Astrocyte of the hippocampus (primary cell): ENCODE data around the gene GABRR1.
"Not testable (repeated sequence)": the region's sequence is repeated elsewhere in the genome, so short reads cannot be mapped to it uniquely, and the experiment has no call there.

Source experiments
- DNase-seq: peaks from one replicate; pipeline ENCODE4 v3.0.0; 2011; ENCODE audit warnings: low read depth, low spot score

Gene GABRR1

GRCh38 chr6:89217299-89217910 lies at the start of gene GABRR1:
Gene GABRR1 (minus strand): TSS chr6:89217358. CDS start chr6:89217322, 36 bp downstream.
- no peak for DNase-seq

GRCh38 chr6:89264296-89264695 lies 47.1 kb upstream of the GABRR1 start:
- no peak for DNase-seq

GRCh38 chr6:89260832-89261231 lies 43.7 kb upstream of the GABRR1 start:
- no peak for DNase-seq

- DNase-seq = no peak
Observed at GRCh38 chr6:89260310-89260709, 43.2 kb upstream of the GABRR1 start.

- DNase-seq = no peak
Observed at GRCh38 chr6:89258912-89259311, 41.8 kb upstream of the GABRR1 start.

- no peak for DNase-seq
Observed at GRCh38 chr6:89257781-89258180, 40.6 kb upstream of the GABRR1 start.

- DNase-seq = no peak
Observed at GRCh38 chr6:89257346-89257745, 40.2 kb upstream of the GABRR1 start.

- no peak for DNase-seq
Observed at GRCh38 chr6:89255417-89255816, 38.3 kb upstream of the GABRR1 start.

GRCh38 chr6:89254569-89254968 lies 37.4 kb upstream of the GABRR1 start:
- DNase-seq = no peak

GRCh38 chr6:89252907-89253306 lies 35.7 kb upstream of the GABRR1 start:
- no peak for DNase-seq

GRCh38 chr6:89251976-89252375 lies 34.8 kb upstream of the GABRR1 start:
- no peak for DNase-seq

- DNase-seq = peak; percentile 27
Observed at GRCh38 chr6:89251170-89251569, 34.0 kb upstream of the GABRR1 start.

GRCh38 chr6:89250239-89250638 lies 33.1 kb upstream of the GABRR1 start:
- DNase-seq = no peak

GRCh38 chr6:89244241-89244985 lies 27.3 kb upstream of the GABRR1 start:
- DNase-seq = no peak

- DNase-seq = no peak
Observed at GRCh38 chr6:89243331-89243629, 26.1 kb upstream of the GABRR1 start.

- DNase-seq = peak; percentile 54
Observed at GRCh38 chr6:89242574-89243330, 25.6 kb upstream of the GABRR1 start.

GRCh38 chr6:89239338-89239737 lies 22.2 kb upstream of the GABRR1 start:
- no peak for DNase-seq

GRCh38 chr6:89237158-89237557 lies 20.0 kb upstream of the GABRR1 start:
- DNase-seq = no peak

GRCh38 chr6:89233605-89234004 lies 16.4 kb upstream of the GABRR1 start:
- DNase-seq = not testable (repeated sequence)

- DNase-seq = peak; percentile 35
Observed at GRCh38 chr6:89222712-89223039, 5.5 kb upstream of the GABRR1 start.

GRCh38 chr6:89221971-89222711 lies 5.0 kb upstream of the GABRR1 start:
- peak; percentile 73 for DNase-seq

GRCh38 chr6:89221129-89221528 lies 4.0 kb upstream of the GABRR1 start:
- no peak for DNase-seq
